Measurements from ENCODE around the gene LENG1.

DNA sequence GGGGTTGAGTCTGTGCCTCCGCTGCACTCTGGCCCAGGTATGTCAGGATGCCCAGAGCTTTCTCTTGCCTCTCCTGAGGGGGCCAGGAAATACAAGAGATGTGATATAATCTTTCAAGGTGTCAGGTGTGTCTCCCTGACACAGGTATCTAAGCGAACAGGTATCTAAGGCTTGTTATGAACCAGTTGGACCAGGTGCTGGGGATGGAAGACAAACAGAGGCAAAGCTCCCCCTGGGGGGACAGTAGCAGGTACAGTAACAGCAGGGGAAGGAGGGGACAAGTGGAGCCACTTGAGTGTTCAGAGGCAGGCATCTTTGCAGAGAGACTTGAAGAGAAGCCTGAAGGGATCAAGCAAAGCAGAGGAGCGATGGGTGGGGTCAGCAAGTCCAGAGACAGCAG, 2.6 kb downstream of the LENG1 start:
- no peak for TF ChIP-seq POLR2A (IDR thresholded peaks at IDR 0.05)
- TF ChIP-seq, protein P1, sequence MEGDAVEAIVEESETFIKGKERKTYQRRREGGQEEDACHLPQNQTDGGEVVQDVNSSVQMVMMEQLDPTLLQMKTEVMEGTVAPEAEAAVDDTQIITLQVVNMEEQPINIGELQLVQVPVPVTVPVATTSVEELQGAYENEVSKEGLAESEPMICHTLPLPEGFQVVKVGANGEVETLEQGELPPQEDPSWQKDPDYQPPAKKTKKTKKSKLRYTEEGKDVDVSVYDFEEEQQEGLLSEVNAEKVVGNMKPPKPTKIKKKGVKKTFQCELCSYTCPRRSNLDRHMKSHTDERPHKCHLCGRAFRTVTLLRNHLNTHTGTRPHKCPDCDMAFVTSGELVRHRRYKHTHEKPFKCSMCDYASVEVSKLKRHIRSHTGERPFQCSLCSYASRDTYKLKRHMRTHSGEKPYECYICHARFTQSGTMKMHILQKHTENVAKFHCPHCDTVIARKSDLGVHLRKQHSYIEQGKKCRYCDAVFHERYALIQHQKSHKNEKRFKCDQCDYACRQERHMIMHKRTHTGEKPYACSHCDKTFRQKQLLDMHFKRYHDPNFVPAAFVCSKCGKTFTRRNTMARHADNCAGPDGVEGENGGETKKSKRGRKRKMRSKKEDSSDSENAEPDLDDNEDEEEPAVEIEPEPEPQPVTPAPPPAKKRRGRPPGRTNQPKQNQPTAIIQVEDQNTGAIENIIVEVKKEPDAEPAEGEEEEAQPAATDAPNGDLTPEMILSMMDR (IDR thresholded peaks at IDR 0.05), result no peak
